ENCODE data around the gene CYP2C9. TPM values are rescaled to one million over a fixed set of nuclear protein-coding genes. Genes with fewer than 3 reads are reported as not detected.
"Not testable (repeated sequence)": the region's sequence is repeated elsewhere in the genome, so short reads cannot be mapped to it uniquely, and the experiment has no call there.

Gene CYP2C9
- total and polyA plus RNA-seq, 2 donors (not counting 1 experiment from before 2014, with no cell fraction given) = not detected

DNA sequence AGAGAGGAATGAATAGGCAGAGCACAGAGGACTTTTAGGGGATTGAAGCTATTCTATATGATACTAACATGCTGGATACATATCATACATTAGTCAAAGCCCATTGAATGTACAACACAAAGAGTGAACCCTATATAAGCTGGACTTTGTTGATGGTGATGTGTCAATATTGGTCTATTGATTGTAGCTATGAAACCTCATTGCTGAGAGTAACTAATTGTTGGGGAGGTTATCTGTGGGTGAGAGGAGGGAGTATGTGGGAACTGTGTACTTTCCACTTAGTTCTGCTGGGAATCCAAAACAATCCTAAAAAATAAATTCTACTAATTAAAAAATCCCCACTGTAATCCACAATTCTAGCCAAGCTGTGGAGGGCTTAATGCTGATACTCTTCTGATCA lies 22.0 kb upstream of the CYP2C9 start:
- Mint-ChIP-seq H3K27me3 (no peaks in the 10 kb centered on the region), H3K4me3 (no peak overlapping the region), H3K4me1 (no peaks in the 10 kb centered on the region), H3K9me3 (ENCODE audit: insufficient read depth) (peaks cover 8% of the 10 kb centered on the region), H3K27ac (no peak overlapping the region)
- DNase-seq (no peak), ATAC-seq (ENCODE audit: low read depth) (no peak)
- Histone ChIP-seq H2AFZ (ENCODE audit: insufficient read depth, low read depth, low read length, poor library complexity, severe bottlenecking) (no peak overlapping the region), H4K20me1 (ENCODE audit: control insufficient read depth, insufficient read depth, low read length, poor library complexity, severe bottlenecking) (no peaks in the 10 kb centered on the region), H3K4me2 (replicated peaks; ENCODE audit: low read depth, low read length, poor library complexity, severe bottlenecking) (no peak overlapping the region), H3K79me2 (ENCODE audit: control insufficient read depth, insufficient read depth, low read length) (no peaks in the 10 kb centered on the region), H3K9me3 (ENCODE audit: control extremely low read depth in 1 of 3, control insufficient read depth in 2 of 3, insufficient read depth in 1 of 3, low read length in 2 of 3) (peaks cover 0 to 1% (median 0%) of the 10 kb centered on the region in 3 donors), H3K27ac (ENCODE audit: low read length in 2 of 2) (no peak overlapping the region), H3K4me3 (ENCODE audit: control extremely low read depth in 1 of 5, extremely low read depth in 1 of 5, insufficient read depth in 1 of 5, low read depth in 2 of 5, low read length in 4 of 5) (no peak overlapping the region), H3K27me3 (replicated peaks in 1 of 4; ENCODE audit: control extremely low read depth in 1 of 4, control insufficient read depth in 3 of 4, insufficient read depth in 4 of 4, low read length in 3 of 4) (no peaks in the 10 kb centered on the region), H3K4me1 (ENCODE audit: control insufficient read depth in 2 of 2, insufficient read depth in 2 of 2, low read length in 2 of 2) (no peaks in the 10 kb centered on the region), H3K9ac (ENCODE audit: low read length) (no peak overlapping the region), H3K36me3 (replicated peaks in 1 of 2; ENCODE audit: control extremely low read depth in 1 of 2, control insufficient read depth in 1 of 2, extremely low read depth in 1 of 2, insufficient read depth in 2 of 2, low read length in 1 of 2) (no peaks in the 10 kb centered on the region)
- TF ChIP-seq EZH2 (IDR thresholded peaks at IDR 0.05; ENCODE audit: borderline replicate concordance, insufficient read depth, low read depth, low read length, poor library complexity, severe bottlenecking) = no peak
- TF ChIP-seq, protein P1, sequence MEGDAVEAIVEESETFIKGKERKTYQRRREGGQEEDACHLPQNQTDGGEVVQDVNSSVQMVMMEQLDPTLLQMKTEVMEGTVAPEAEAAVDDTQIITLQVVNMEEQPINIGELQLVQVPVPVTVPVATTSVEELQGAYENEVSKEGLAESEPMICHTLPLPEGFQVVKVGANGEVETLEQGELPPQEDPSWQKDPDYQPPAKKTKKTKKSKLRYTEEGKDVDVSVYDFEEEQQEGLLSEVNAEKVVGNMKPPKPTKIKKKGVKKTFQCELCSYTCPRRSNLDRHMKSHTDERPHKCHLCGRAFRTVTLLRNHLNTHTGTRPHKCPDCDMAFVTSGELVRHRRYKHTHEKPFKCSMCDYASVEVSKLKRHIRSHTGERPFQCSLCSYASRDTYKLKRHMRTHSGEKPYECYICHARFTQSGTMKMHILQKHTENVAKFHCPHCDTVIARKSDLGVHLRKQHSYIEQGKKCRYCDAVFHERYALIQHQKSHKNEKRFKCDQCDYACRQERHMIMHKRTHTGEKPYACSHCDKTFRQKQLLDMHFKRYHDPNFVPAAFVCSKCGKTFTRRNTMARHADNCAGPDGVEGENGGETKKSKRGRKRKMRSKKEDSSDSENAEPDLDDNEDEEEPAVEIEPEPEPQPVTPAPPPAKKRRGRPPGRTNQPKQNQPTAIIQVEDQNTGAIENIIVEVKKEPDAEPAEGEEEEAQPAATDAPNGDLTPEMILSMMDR (IDR thresholded peaks at IDR 0.05) = no peak
- intact Hi-C loops (cut with micrococcal nuclease) = no loop called here
- CTCF ChIA-PET = no interaction called here
- POLR2A ChIA-PET = no interaction called here

DNA sequence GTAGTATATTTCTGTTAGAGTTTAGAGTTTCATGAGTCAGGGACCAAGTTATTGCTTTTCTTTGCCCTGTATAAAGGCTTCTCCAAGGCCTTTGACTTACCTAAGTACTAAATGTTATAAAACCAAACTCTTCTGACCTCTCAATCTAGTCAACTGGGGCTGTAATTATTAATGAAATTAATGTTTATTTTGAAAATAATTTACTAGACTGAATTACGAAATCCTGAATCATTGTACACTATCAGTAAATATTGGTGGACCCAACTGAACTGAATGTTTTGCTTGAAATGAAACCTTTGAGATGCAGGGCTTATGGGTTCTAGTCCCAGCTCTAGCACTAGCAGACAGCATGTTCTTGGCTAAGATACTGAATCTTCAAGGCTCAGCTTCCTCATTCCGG lies 1.7 kb upstream of the CYP2C9 start:
- Histone ChIP-seq H3K36me3 (replicated peaks in 1 of 2; ENCODE audit: control extremely low read depth in 1 of 2, control insufficient read depth in 1 of 2, extremely low read depth in 1 of 2, insufficient read depth in 2 of 2, low read length in 1 of 2) (no peaks in the 10 kb centered on the region), H3K4me1 (ENCODE audit: control insufficient read depth in 2 of 2, insufficient read depth in 2 of 2, low read length in 2 of 2) (no peaks in the 10 kb centered on the region), H3K27ac (ENCODE audit: low read length in 2 of 2) (no peak overlapping the region), H3K27me3 (replicated peaks in 1 of 4; ENCODE audit: control extremely low read depth in 1 of 4, control insufficient read depth in 3 of 4, insufficient read depth in 4 of 4, low read length in 3 of 4) (no peaks in the 10 kb centered on the region), H3K9me3 (ENCODE audit: control extremely low read depth in 1 of 3, control insufficient read depth in 2 of 3, insufficient read depth in 1 of 3, low read length in 2 of 3) (no peaks in the 10 kb centered on the region), H4K20me1 (ENCODE audit: control insufficient read depth, insufficient read depth, low read length, poor library complexity, severe bottlenecking) (no peaks in the 10 kb centered on the region), H3K9ac (ENCODE audit: low read length) (no peak overlapping the region), H3K4me3 (ENCODE audit: control extremely low read depth in 1 of 5, extremely low read depth in 1 of 5, insufficient read depth in 1 of 5, low read depth in 2 of 5, low read length in 4 of 5) (no peak overlapping the region), H3K4me2 (replicated peaks; ENCODE audit: low read depth, low read length, poor library complexity, severe bottlenecking) (no peak overlapping the region), H3K79me2 (ENCODE audit: control insufficient read depth, insufficient read depth, low read length) (no peaks in the 10 kb centered on the region), H2AFZ (ENCODE audit: insufficient read depth, low read depth, low read length, poor library complexity, severe bottlenecking) (no peak overlapping the region)
- Mint-ChIP-seq H3K4me1 (no peaks in the 10 kb centered on the region), H3K4me3 (no peak overlapping the region), H3K27ac (no peak overlapping the region), H3K9me3 (ENCODE audit: insufficient read depth) (peaks cover 5% of the 10 kb centered on the region), H3K27me3 (no peaks in the 10 kb centered on the region)
- WGBS (ENCODE audit: insufficient coverage) = 100% methylated on average over 1 of the region's 2 CpGs
- TF ChIP-seq EZH2 (IDR thresholded peaks at IDR 0.05; ENCODE audit: borderline replicate concordance, insufficient read depth, low read depth, low read length, poor library complexity, severe bottlenecking) = no peak
- TF ChIP-seq, protein P1 (IDR thresholded peaks at IDR 0.05) = no peak
- ChIA-PET POLR2A (no interaction called here), CTCF (interaction anchor here (1.0 kb wide), 1 partner anchor 26 kb away, joined by 3 read pairs; no protein-coding TSS in a partner anchor)
- intact Hi-C loops (cut with micrococcal nuclease) = no loop called here
- ATAC-seq (ENCODE audit: low read depth) = no peak
- DNase-seq = no peak

DNA sequence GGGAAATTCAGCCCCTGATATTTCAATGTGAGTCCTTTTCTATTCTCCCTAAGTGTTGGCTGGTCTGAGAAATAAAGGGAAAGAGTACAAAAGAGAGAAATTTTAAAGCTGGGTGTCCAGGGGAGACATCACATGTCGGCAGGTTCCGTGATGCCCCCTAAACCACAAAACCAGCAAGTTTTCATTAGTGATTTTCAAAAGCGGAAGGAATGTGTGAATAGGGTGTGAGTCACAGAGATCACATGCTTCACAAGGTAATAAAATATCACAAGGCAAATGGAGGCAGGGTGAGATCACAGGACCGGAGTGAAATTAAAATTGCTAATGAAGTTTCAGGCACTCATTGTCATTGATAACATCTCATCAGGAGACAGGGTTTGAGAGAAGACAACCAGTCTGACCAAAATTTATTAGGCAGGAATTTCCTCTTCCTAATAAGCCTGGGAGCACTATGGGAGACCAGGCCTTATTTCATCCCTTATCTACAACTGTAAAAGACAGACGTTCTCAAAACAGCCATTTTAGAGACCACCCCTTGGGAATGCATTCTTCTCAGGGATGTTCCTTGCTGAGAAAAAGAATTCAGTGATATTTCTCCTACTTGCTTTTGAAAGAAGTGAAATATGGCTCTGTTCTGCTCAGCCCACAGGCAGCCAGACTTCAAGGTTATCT lies 5.1 kb downstream of the CYP2C9 start:
- H3K4me2 ChIP-seq (replicated peaks; ENCODE audit: low read depth, low read length, poor library complexity, severe bottlenecking); ATAC-seq (ENCODE audit: low read depth); H3K4me1 Mint-ChIP-seq; H3K9ac ChIP-seq (ENCODE audit: low read length); H3K79me2 ChIP-seq (ENCODE audit: control insufficient read depth, insufficient read depth, low read length); H3K27ac Mint-ChIP-seq; CTCF ChIA-PET; H2AFZ ChIP-seq (ENCODE audit: insufficient read depth, low read depth, low read length, poor library complexity, severe bottlenecking); H3K9me3 Mint-ChIP-seq (ENCODE audit: insufficient read depth); H3K27me3 Mint-ChIP-seq; H3K27me3 ChIP-seq (replicated peaks in 1 of 4; ENCODE audit: control extremely low read depth in 1 of 4, control insufficient read depth in 3 of 4, insufficient read depth in 4 of 4, low read length in 3 of 4); POLR2A ChIA-PET; H3K4me1 ChIP-seq (ENCODE audit: control insufficient read depth in 2 of 2, insufficient read depth in 2 of 2, low read length in 2 of 2); H3K27ac ChIP-seq (ENCODE audit: low read length in 2 of 2); H4K20me1 ChIP-seq (ENCODE audit: control insufficient read depth, insufficient read depth, low read length, poor library complexity, severe bottlenecking); H3K36me3 ChIP-seq (replicated peaks in 1 of 2; ENCODE audit: control extremely low read depth in 1 of 2, control insufficient read depth in 1 of 2, extremely low read depth in 1 of 2, insufficient read depth in 2 of 2, low read length in 1 of 2); H3K4me3 Mint-ChIP-seq; H3K4me3 ChIP-seq (ENCODE audit: control extremely low read depth in 1 of 5, extremely low read depth in 1 of 5, insufficient read depth in 1 of 5, low read depth in 2 of 5, low read length in 4 of 5); intact Hi-C loops (cut with micrococcal nuclease): not testable (repeated sequence)
- peaks cover 0 to 12% (median 6%) of the 10 kb centered on the region in 3 donors for H3K9me3 ChIP-seq (ENCODE audit: control extremely low read depth in 1 of 3, control insufficient read depth in 2 of 3, insufficient read depth in 1 of 3, low read length in 2 of 3)
- no CpG with 5 or more reads among the region's 5 CpGs for WGBS (ENCODE audit: insufficient coverage)
- DNase-seq = peak; percentile 5
